HepG2 (cell line): ENCODE measurements around the gene ARHGEF38. TPM values are rescaled to one million over a fixed set of nuclear protein-coding genes. Genes with fewer than 3 reads are reported as not detected.

Source experiments
- ATAC-seq: fragments of 200-7000 bp; cut with Tn5 transposase; 3 replicates; pipeline ENCODE4 v1.9.1; 2020; ENCODE audit warnings: mild to moderate bottlenecking, moderate library complexity
- BruUV-seq: library from RNA; stranded (reverse); fragments of 400-500 nt; replicated peaks from 2 replicates; lab custom pipeline; 2021; lab: Mats Ljungman, UMichigan
- CTCF ChIA-PET: fragments of 300-600 bp; formaldehyde crosslinking; extraction: SDS; loops from one replicate; lab custom pipeline; 2021; ENCODE audit warnings: low total read pairs, inconsistent platforms, low intra/inter-chr PET ratio; lab: Yijun Ruan, JAX
- POLR2A ChIA-PET: fragments of 350-600 bp; sonication (Branson Sonifier 250); formaldehyde crosslinking; loops from one replicate; lab custom pipeline; 2020; ENCODE audit warnings: antibody characterized with exemption, inconsistent platforms; lab: Yijun Ruan, JAX
- DNase-seq: peaks from one replicate; pipeline ENCODE4 v3.0.0-alpha.2; 2015; ENCODE audit warnings: low spot score
- FAIRE-seq: peaks from 3 replicates; lab custom pipeline; 2011; peaks lifted over from hg19 to GRCh38; lab: Jason Lieb, UNC
- H2AFZ ChIP-seq: one replicate; pipeline ENCODE4 v1.6.1; 2011; ENCODE audit warnings: low read length, inconsistent platforms
- H3K27ac ChIP-seq: fragments of 300-600 bp; 3 replicates; pipeline ENCODE4 v1.8.0; 2011; ENCODE audit warnings: mixed run types, mild to moderate bottlenecking, mixed read lengths, low read length, inconsistent platforms; ENCODE audit not compliant: insufficient read depth; ENCODE audit errors: extremely low read length
- H3K27me3 ChIP-seq, 2 experiments: fragments of 200-600 bp in 1 of 2; 2 replicates in 1 of 2; 3 replicates in 1 of 2; pipeline versions ENCODE4 v1.6.0 to v1.8.0; 2011; ENCODE audit warnings: low read length in 2 of 2, mild to moderate bottlenecking in 2 of 2, moderate library complexity in 2 of 2, inconsistent platforms in 1 of 2; ENCODE audit not compliant: insufficient read depth in 2 of 2, control insufficient read depth in 1 of 2
- H3K36me3 ChIP-seq, 2 experiments: fragments of 200-600 bp in 1 of 2; replicated peaks in 1 of 2; 2 replicates in 1 of 2; 3 replicates in 1 of 2; pipeline versions ENCODE4 v1.5.1 to v1.8.0; 2011; ENCODE audit warnings: low read length in 2 of 2, inconsistent platforms in 1 of 2; ENCODE audit not compliant: insufficient read depth in 2 of 2, control insufficient read depth in 1 of 2
- H3K4me1 ChIP-seq: 2 replicates; pipeline ENCODE4 v1.5.1; 2012; ENCODE audit warnings: low read length, inconsistent platforms; ENCODE audit not compliant: insufficient read depth
- H3K4me2 ChIP-seq: 2 replicates; pipeline ENCODE4 v1.6.0; 2011; ENCODE audit warnings: low read depth, low read length, inconsistent platforms
- H3K4me3 ChIP-seq, 3 experiments: fragments of 200-600 bp in 1 of 3; sonication (generic), shearing (Covaris generic) in 1 of 3; replicated peaks in 1 of 3; 2 replicates each; pipeline ENCODE4 v1.5.1; 2011 to 2016; ENCODE audit warnings: low read length in 3 of 3, inconsistent platforms in 2 of 3, low read depth in 2 of 3, mild to moderate bottlenecking in 2 of 3, control low read depth in 1 of 3, mixed read lengths in 1 of 3; ENCODE audit not compliant: insufficient read depth in 1 of 3
- H3K79me2 ChIP-seq: one replicate; pipeline ENCODE4 v1.6.1; 2011; ENCODE audit warnings: low read length, inconsistent platforms; ENCODE audit not compliant: insufficient read depth
- H3K9ac ChIP-seq: 2 replicates; pipeline ENCODE4 v1.6.0; 2011; ENCODE audit warnings: mild to moderate bottlenecking, low read depth, low read length, inconsistent platforms; ENCODE audit not compliant: insufficient read depth
- H3K9me3 ChIP-seq: 2 replicates; pipeline ENCODE4 v1.5.1; 2012; ENCODE audit warnings: mild to moderate bottlenecking, low read length
- H4K20me1 ChIP-seq: 2 replicates; pipeline ENCODE4 v1.6.0; 2011; ENCODE audit warnings: inconsistent platforms, mild to moderate bottlenecking, low read length, moderate library complexity; ENCODE audit not compliant: insufficient read depth
- CBX5 ChIP-seq: sonication (generic); formaldehyde crosslinking; IDR thresholded peaks from 2 replicates; pipeline ENCODE4 v1.4.0; 2020; ENCODE audit warnings: missing genetic modification reagents, borderline replicate concordance
- HNRNPK ChIP-seq: fragments of 200-400 bp; formaldehyde crosslinking; IDR thresholded peaks from 2 replicates; pipeline ENCODE4 v1.6.1; 2018; ENCODE audit warnings: low read length, low read depth, moderate library complexity, mild to moderate bottlenecking; ENCODE audit not compliant: poor library complexity, severe bottlenecking
- NAIF1 ChIP-seq: sonication (generic); formaldehyde crosslinking; IDR thresholded peaks from 2 replicates; pipeline ENCODE4 v1.5.0; 2020; ENCODE audit warnings: mild to moderate bottlenecking, missing genetic modification reagents, borderline replicate concordance
- PCBP2 ChIP-seq: fragments of 200-400 bp; formaldehyde crosslinking; optimal IDR thresholded peaks from 2 replicates; pipeline ENCODE3; 2018; ENCODE audit warnings: low read length, low read depth; ENCODE audit not compliant: poor library complexity, severe bottlenecking
- SIN3B ChIP-seq: fragments of 150-350 bp; IDR thresholded peaks from 2 replicates; pipeline ENCODE4 v1.6.1; 2014; ENCODE audit warnings: low read length
- ZNF766 ChIP-seq: sonication (generic); formaldehyde crosslinking; IDR thresholded peaks from 2 replicates; pipeline ENCODE4 v1.5.0; 2020; ENCODE audit warnings: missing genetic modification reagents, borderline replicate concordance
- WGBS: methylation state at CpG from one replicate; pipeline ENCODE4 v1.1.6; 2017; ENCODE audit warnings: low lambda C conversion rate; 5-methylcytosine and 5-hydroxymethylcytosine counted together
- in situ Hi-C: cut with HindIII; loops from 2 replicates; pipeline ENCODE4 v1.10.0; 2017; ENCODE audit warnings: low pct_unique_long_range_greater_than_20kb; ENCODE audit not compliant: extremely low pct_ligation_motif_present
- intact Hi-C: fragments of 100-400 bp; cut with micrococcal nuclease; formaldehyde crosslinking; loops from one replicate; pipeline ENCODE4 v1.10.0; 2022; ENCODE audit not compliant: unreplicated experiment
- polyA plus RNA-seq, 8 experiments: library from polyadenylated mRNA; depleted of rRNA in 3 of 8; stranded (reverse) in 7 of 8; unstranded in 1 of 8; fragments of >200 nt; fragmentation: Illumina TruSeq in 4 of 8; extraction: Trizol in 4 of 8; gene quantifications; 2 replicates each; pipeline versions ENCODE4 v1.2.1 to v1.2.3, GENCODE V29; 2011 to 2016; ENCODE audit warnings: low read depth in 4 of 8, missing spikeins in 1 of 8, mixed read lengths in 1 of 8; ENCODE audit not compliant: insufficient read depth in 1 of 8
- total RNA-seq, 5 experiments: library from RNA; depleted of rRNA; stranded (reverse); fragments of >200 nt; fragmentation: Illumina TruSeq; extraction: Trizol; gene quantifications; 2 replicates each; pipeline ENCODE4 v1.2.3, GENCODE V29; 2016; ENCODE audit warnings: low read depth in 1 of 5
- TF ChIP-seq, protein P1 (sequence below): sonication (generic); formaldehyde crosslinking; conservative IDR thresholded peaks from 2 replicates; pipeline ENCODE4 v1.8.0; 2022; ENCODE audit warnings: mild to moderate bottlenecking, moderate library complexity, missing genetic modification reagents
- TF ChIP-seq, protein P2 (sequence below): sonication (generic); formaldehyde crosslinking; IDR thresholded peaks from 2 replicates; pipeline ENCODE4 v1.5.0; 2020; ENCODE audit warnings: mild to moderate bottlenecking, missing genetic modification reagents, borderline replicate concordance
- TF ChIP-seq, protein P3 (sequence below): sonication (generic); formaldehyde crosslinking; IDR thresholded peaks from 2 replicates; pipeline ENCODE4 v1.5.0; 2020; ENCODE audit warnings: mild to moderate bottlenecking, missing genetic modification reagents

Gene ARHGEF38
- total and polyA plus RNA-seq, 2 of the 13 experiments (the other 11 are each of a cell fraction or from before 2014, with no cell fraction given) = not detected

DNA sequence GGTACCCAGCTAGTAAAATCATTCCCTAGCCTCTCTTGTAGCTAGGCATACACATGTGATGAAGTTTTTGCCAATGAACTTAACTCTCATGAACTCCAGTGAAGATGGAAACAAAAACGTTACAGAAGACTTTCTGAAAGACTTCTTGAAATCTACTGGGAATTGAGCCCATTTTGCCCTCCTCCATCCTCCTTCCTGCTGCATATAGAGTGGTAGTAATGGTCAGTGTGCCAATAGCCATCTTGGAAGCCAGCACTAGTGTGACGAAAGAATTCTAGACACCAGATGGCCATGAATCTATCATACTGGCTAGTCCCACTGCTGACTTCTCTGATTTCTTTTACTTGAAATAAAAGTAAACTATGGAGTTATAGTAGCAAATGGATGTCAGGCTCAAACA is 47.7 kb upstream of the ARHGEF38 start (continued):
- TF ChIP-seq SIN3B = no peak
- TF ChIP-seq, protein P1, sequence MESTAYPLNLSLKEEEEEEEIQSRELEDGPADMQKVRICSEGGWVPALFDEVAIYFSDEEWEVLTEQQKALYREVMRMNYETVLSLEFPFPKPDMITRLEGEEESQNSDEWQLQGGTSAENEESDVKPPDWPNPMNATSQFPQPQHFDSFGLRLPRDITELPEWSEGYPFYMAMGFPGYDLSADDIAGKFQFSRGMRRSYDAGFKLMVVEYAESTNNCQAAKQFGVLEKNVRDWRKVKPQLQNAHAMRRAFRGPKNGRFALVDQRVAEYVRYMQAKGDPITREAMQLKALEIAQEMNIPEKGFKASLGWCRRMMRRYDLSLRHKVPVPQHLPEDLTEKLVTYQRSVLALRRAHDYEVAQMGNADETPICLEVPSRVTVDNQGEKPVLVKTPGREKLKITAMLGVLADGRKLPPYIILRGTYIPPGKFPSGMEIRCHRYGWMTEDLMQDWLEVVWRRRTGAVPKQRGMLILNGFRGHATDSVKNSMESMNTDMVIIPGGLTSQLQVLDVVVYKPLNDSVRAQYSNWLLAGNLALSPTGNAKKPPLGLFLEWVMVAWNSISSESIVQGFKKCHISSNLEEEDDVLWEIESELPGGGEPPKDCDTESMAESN (CRISPR knock-in tag) = no peak
- no peak for TF ChIP-seq ZNF766 (CRISPR knock-in tag)
- TF ChIP-seq, protein P2, sequence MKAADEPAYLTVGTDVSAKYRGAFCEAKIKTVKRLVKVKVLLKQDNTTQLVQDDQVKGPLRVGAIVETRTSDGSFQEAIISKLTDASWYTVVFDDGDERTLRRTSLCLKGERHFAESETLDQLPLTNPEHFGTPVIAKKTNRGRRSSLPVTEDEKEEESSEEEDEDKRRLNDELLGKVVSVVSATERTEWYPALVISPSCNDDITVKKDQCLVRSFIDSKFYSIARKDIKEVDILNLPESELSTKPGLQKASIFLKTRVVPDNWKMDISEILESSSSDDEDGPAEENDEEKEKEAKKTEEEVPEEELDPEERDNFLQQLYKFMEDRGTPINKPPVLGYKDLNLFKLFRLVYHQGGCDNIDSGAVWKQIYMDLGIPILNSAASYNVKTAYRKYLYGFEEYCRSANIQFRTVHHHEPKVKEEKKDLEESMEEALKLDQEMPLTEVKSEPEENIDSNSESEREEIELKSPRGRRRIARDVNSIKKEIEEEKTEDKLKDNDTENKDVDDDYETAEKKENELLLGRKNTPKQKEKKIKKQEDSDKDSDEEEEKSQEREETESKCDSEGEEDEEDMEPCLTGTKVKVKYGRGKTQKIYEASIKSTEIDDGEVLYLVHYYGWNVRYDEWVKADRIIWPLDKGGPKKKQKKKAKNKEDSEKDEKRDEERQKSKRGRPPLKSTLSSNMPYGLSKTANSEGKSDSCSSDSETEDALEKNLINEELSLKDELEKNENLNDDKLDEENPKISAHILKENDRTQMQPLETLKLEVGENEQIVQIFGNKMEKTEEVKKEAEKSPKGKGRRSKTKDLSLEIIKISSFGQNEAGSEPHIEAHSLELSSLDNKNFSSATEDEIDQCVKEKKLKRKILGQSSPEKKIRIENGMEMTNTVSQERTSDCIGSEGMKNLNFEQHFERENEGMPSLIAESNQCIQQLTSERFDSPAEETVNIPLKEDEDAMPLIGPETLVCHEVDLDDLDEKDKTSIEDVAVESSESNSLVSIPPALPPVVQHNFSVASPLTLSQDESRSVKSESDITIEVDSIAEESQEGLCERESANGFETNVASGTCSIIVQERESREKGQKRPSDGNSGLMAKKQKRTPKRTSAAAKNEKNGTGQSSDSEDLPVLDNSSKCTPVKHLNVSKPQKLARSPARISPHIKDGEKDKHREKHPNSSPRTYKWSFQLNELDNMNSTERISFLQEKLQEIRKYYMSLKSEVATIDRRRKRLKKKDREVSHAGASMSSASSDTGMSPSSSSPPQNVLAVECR (CRISPR knock-in tag) = no peak
- TF ChIP-seq NAIF1 (CRISPR knock-in tag) = no peak

DNA sequence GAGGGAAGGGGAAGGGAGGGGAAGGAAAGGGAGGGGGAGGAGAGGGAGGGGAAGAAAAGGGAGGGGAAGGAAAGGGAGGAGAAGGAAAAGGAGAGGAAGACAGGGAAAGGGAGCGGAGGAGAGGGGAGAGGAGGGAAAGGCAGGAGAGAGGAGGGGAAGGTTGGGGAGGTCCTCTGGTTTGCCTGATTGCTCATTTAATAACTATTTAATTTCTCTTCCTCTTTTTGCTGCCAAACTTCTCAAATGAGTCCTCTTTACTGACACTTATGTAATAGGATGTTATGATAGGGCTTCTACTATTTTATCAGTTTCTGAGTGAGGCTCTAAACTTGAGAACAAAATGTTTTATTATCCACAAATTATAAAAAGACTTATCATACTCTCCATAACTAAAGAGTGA is 43.1 kb upstream of the ARHGEF38 start:
- H3K4me1 ChIP-seq = no peaks in the 10 kb centered on the region
- 8% methylated on average over 1 of the region's 1 CpG for WGBS
- no TSS peak for BruUV-seq
- intact Hi-C loops = no loop called here
- H3K9me3 ChIP-seq = no peaks in the 10 kb centered on the region; the same call in 1 of the 2 replicates
- TF ChIP-seq CBX5 (CRISPR knock-in tag) (no peak), HNRNPK (peak; percentile 73), PCBP2 (peak; percentile 88)
- TF ChIP-seq, protein P3, sequence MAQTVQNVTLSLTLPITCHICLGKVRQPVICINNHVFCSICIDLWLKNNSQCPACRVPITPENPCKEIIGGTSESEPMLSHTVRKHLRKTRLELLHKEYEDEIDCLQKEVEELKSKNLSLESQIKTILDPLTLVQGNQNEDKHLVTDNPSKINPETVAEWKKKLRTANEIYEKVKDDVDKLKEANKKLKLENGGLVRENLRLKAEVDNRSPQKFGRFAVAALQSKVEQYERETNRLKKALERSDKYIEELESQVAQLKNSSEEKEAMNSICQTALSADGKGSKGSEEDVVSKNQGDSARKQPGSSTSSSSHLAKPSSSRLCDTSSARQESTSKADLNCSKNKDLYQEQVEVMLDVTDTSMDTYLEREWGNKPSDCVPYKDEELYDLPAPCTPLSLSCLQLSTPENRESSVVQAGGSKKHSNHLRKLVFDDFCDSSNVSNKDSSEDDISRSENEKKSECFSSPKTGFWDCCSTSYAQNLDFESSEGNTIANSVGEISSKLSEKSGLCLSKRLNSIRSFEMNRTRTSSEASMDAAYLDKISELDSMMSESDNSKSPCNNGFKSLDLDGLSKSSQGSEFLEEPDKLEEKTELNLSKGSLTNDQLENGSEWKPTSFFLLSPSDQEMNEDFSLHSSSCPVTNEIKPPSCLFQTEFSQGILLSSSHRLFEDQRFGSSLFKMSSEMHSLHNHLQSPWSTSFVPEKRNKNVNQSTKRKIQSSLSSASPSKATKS (CRISPR knock-in tag) = no peak
- POLR2A ChIA-PET = no interaction called here
- H3K36me3 ChIP-seq = no peaks in the 10 kb centered on the region
- H3K79me2 ChIP-seq = no peaks in the 10 kb centered on the region
- no peaks in the 10 kb centered on the region for H4K20me1 ChIP-seq
- H2AFZ ChIP-seq = no peak overlapping the region
- no peak overlapping the region for H3K4me3 ChIP-seq
- no peak overlapping the region for H3K27ac ChIP-seq
- H3K9ac ChIP-seq = no peak overlapping the region
- FAIRE-seq = no peak
- H3K4me2 ChIP-seq = no peak overlapping the region
- no peak for DNase-seq
- ATAC-seq = no peak
- in situ Hi-C loops = no loop called here
- no peaks in the 10 kb centered on the region for H3K27me3 ChIP-seq
- CTCF ChIA-PET = no interaction called here
